ENCODE results near the gene UGGT1.
A peak's percentile ranks its signal among the peaks of the same experiment; 100 is the strongest.

The UGGT1 gene

GRCh38 chr2:128214251-128214650 lies 123.3 kb downstream of the UGGT1 start:
- Histone ChIP-seq H2BK120ac (ENCODE audit: low read depth, low read length) (no peak overlapping the region), H2BK5ac (ENCODE audit: low read length) (no peak overlapping the region), H3K9ac (ENCODE audit: low read length) (no peak overlapping the region), H3K79me1 (ENCODE audit: low read length) (no peaks in the 10 kb centered on the region), H3K27ac (ENCODE audit: low read depth, low read length) (no peak overlapping the region), H4K8ac (ENCODE audit: low read depth, low read length) (no peak overlapping the region), H3K18ac (ENCODE audit: low read length) (no peak overlapping the region), H4K5ac (ENCODE audit: low read length) (no peak overlapping the region), H3K4me3 (ENCODE audit: low read length) (no peak overlapping the region), H3K79me2 (ENCODE audit: control insufficient read depth, insufficient read depth, low read length) (no peaks in the 10 kb centered on the region), H3K27me3 (ENCODE audit: insufficient read depth, low read length, poor library complexity) (no peaks in the 10 kb centered on the region), H2BK15ac (replicated peaks; ENCODE audit: low read depth) (no peak overlapping the region), H3K56ac (ENCODE audit: low read length) (no peak overlapping the region), H2AK5ac (ENCODE audit: low read length) (no peak overlapping the region), H3K4me1 (ENCODE audit: control insufficient read depth, low read depth, low read length) (no peaks in the 10 kb centered on the region), H3K4ac (ENCODE audit: low read depth, low read length) (no peak overlapping the region), H3K36me3 (ENCODE audit: control insufficient read depth, insufficient read depth, low read length) (no peaks in the 10 kb centered on the region), H3K23ac (ENCODE audit: low read length) (no peak overlapping the region), H3K4me2 (ENCODE audit: low read length) (no peak overlapping the region)
- DNase-seq, result no peak
- WGBS (ENCODE audit: extremely low coverage, insufficient coverage, low lambda C conversion rate), result no CpG with 5 or more reads among the region's 14 CpGs

- H3K27me3 ChIP-seq (ENCODE audit: insufficient read depth, low read length, poor library complexity), result no peaks in the 10 kb centered on the region
- no peak overlapping the region for H3K4ac ChIP-seq (ENCODE audit: low read depth, low read length)
- no peak overlapping the region for H2AK5ac ChIP-seq (ENCODE audit: low read length)
- H4K5ac ChIP-seq (ENCODE audit: low read length), result no peak overlapping the region
- no peak overlapping the region for H3K18ac ChIP-seq (ENCODE audit: low read length)
- no peak overlapping the region for H2BK15ac ChIP-seq (replicated peaks; ENCODE audit: low read depth)
- no peak for DNase-seq
- no peaks in the 10 kb centered on the region for H3K4me1 ChIP-seq (ENCODE audit: control insufficient read depth, low read depth, low read length)
- WGBS (ENCODE audit: extremely low coverage, insufficient coverage, low lambda C conversion rate), result no CpG with 5 or more reads among the region's 14 CpGs
- no peak overlapping the region for H3K9ac ChIP-seq (ENCODE audit: low read length)
- no peak overlapping the region for H3K4me2 ChIP-seq (ENCODE audit: low read length)
- H3K56ac ChIP-seq (ENCODE audit: low read length), result no peak overlapping the region
- H4K8ac ChIP-seq (ENCODE audit: low read depth, low read length), result no peak overlapping the region
- no peak overlapping the region for H3K4me3 ChIP-seq (ENCODE audit: low read length)
- H2BK5ac ChIP-seq (ENCODE audit: low read length), result no peak overlapping the region
- H3K79me2 ChIP-seq (ENCODE audit: control insufficient read depth, insufficient read depth, low read length), result no peaks in the 10 kb centered on the region
- H2BK120ac ChIP-seq (ENCODE audit: low read depth, low read length), result no peak overlapping the region
- no peak overlapping the region for H3K27ac ChIP-seq (ENCODE audit: low read depth, low read length)
- H3K36me3 ChIP-seq (ENCODE audit: control insufficient read depth, insufficient read depth, low read length), result no peaks in the 10 kb centered on the region
- H3K23ac ChIP-seq (ENCODE audit: low read length), result no peak overlapping the region
- H3K79me1 ChIP-seq (ENCODE audit: low read length), result no peaks in the 10 kb centered on the region
These were observed 124.0 kb downstream of the UGGT1 start for GRCh38 chr2:128214866-128215460.

GRCh38 chr2:128215897-128216642 lies 125.1 kb downstream of the UGGT1 start:
- DNase-seq, result no peak
- H3K79me2 ChIP-seq (ENCODE audit: control insufficient read depth, insufficient read depth, low read length), result no peaks in the 10 kb centered on the region
- no peaks in the 10 kb centered on the region for H3K4me1 ChIP-seq (ENCODE audit: control insufficient read depth, low read depth, low read length)
- H3K36me3 ChIP-seq (ENCODE audit: control insufficient read depth, insufficient read depth, low read length), result no peaks in the 10 kb centered on the region
- H3K4me3 ChIP-seq (ENCODE audit: low read length), result no peak overlapping the region
- no peak overlapping the region for H2BK5ac ChIP-seq (ENCODE audit: low read length)
- H3K4me2 ChIP-seq (ENCODE audit: low read length), result no peak overlapping the region
- H3K56ac ChIP-seq (ENCODE audit: low read length), result no peak overlapping the region
- no peak overlapping the region for H3K18ac ChIP-seq (ENCODE audit: low read length)
- H3K27me3 ChIP-seq (ENCODE audit: insufficient read depth, low read length, poor library complexity), result no peaks in the 10 kb centered on the region
- H3K4ac ChIP-seq (ENCODE audit: low read depth, low read length), result no peak overlapping the region
- H2BK120ac ChIP-seq (ENCODE audit: low read depth, low read length), result no peak overlapping the region
- H2BK15ac ChIP-seq (replicated peaks; ENCODE audit: low read depth), result no peak overlapping the region
- H4K8ac ChIP-seq (ENCODE audit: low read depth, low read length), result no peak overlapping the region
- H3K79me1 ChIP-seq (ENCODE audit: low read length), result no peaks in the 10 kb centered on the region
- H3K23ac ChIP-seq (ENCODE audit: low read length), result no peak overlapping the region
- H3K27ac ChIP-seq (ENCODE audit: low read depth, low read length), result no peak overlapping the region
- H3K9ac ChIP-seq (ENCODE audit: low read length), result no peak overlapping the region
- no peak overlapping the region for H2AK5ac ChIP-seq (ENCODE audit: low read length)
- WGBS (ENCODE audit: extremely low coverage, insufficient coverage, low lambda C conversion rate), result no CpG with 5 or more reads among the region's 10 CpGs
- no peak overlapping the region for H4K5ac ChIP-seq (ENCODE audit: low read length)

GRCh38 chr2:128217671-128218070 lies 126.7 kb downstream of the UGGT1 start:
- Histone ChIP-seq H3K36me3 (ENCODE audit: control insufficient read depth, insufficient read depth, low read length) (no peaks in the 10 kb centered on the region), H3K4me2 (ENCODE audit: low read length) (no peak overlapping the region), H2AK5ac (ENCODE audit: low read length) (no peak overlapping the region), H4K5ac (ENCODE audit: low read length) (no peak overlapping the region), H2BK120ac (ENCODE audit: low read depth, low read length) (no peak overlapping the region), H3K79me2 (ENCODE audit: control insufficient read depth, insufficient read depth, low read length) (no peaks in the 10 kb centered on the region), H3K4me1 (ENCODE audit: control insufficient read depth, low read depth, low read length) (no peaks in the 10 kb centered on the region), H3K56ac (ENCODE audit: low read length) (no peak overlapping the region), H2BK5ac (ENCODE audit: low read length) (no peak overlapping the region), H3K9ac (ENCODE audit: low read length) (no peak overlapping the region), H3K27me3 (ENCODE audit: insufficient read depth, low read length, poor library complexity) (no peaks in the 10 kb centered on the region), H3K79me1 (ENCODE audit: low read length) (no peaks in the 10 kb centered on the region), H3K4me3 (ENCODE audit: low read length) (no peak overlapping the region), H3K27ac (ENCODE audit: low read depth, low read length) (no peak overlapping the region), H3K23ac (ENCODE audit: low read length) (no peak overlapping the region), H3K18ac (ENCODE audit: low read length) (no peak overlapping the region), H4K8ac (ENCODE audit: low read depth, low read length) (no peak overlapping the region), H3K4ac (ENCODE audit: low read depth, low read length) (no peak overlapping the region), H2BK15ac (replicated peaks; ENCODE audit: low read depth) (no peak overlapping the region)
- no CpG with 5 or more reads among the region's 4 CpGs for WGBS (ENCODE audit: extremely low coverage, insufficient coverage, low lambda C conversion rate)
- no peak for DNase-seq

GRCh38 chr2:128219891-128220290 lies 128.9 kb downstream of the UGGT1 start:
- H2BK15ac ChIP-seq (replicated peaks; ENCODE audit: low read depth), result no peak overlapping the region
- no peak overlapping the region for H3K23ac ChIP-seq (ENCODE audit: low read length)
- no peak overlapping the region for H3K4me3 ChIP-seq (ENCODE audit: low read length)
- no peak overlapping the region for H3K4me2 ChIP-seq (ENCODE audit: low read length)
- H4K5ac ChIP-seq (ENCODE audit: low read length), result no peak overlapping the region
- H4K8ac ChIP-seq (ENCODE audit: low read depth, low read length), result no peak overlapping the region
- WGBS (ENCODE audit: extremely low coverage, insufficient coverage, low lambda C conversion rate), result no CpG with 5 or more reads among the region's 8 CpGs
- H3K4ac ChIP-seq (ENCODE audit: low read depth, low read length), result no peak overlapping the region
- no peaks in the 10 kb centered on the region for H3K79me1 ChIP-seq (ENCODE audit: low read length)
- peak overlapping the region; percentile 15 for H3K56ac ChIP-seq (ENCODE audit: low read length)
- no peak overlapping the region for H3K18ac ChIP-seq (ENCODE audit: low read length)
- H3K27ac ChIP-seq (ENCODE audit: low read depth, low read length), result no peak overlapping the region
- no peaks in the 10 kb centered on the region for H3K79me2 ChIP-seq (ENCODE audit: control insufficient read depth, insufficient read depth, low read length)
- no peak overlapping the region for H2AK5ac ChIP-seq (ENCODE audit: low read length)
- no peaks in the 10 kb centered on the region for H3K4me1 ChIP-seq (ENCODE audit: control insufficient read depth, low read depth, low read length)
- H2BK120ac ChIP-seq (ENCODE audit: low read depth, low read length), result no peak overlapping the region
- peak; percentile 32 for DNase-seq
- no peak overlapping the region for H3K9ac ChIP-seq (ENCODE audit: low read length)
- H3K27me3 ChIP-seq (ENCODE audit: insufficient read depth, low read length, poor library complexity), result no peaks in the 10 kb centered on the region
- H3K36me3 ChIP-seq (ENCODE audit: control insufficient read depth, insufficient read depth, low read length), result no peaks in the 10 kb centered on the region
- no peak overlapping the region for H2BK5ac ChIP-seq (ENCODE audit: low read length)
